ENCODE data around the gene SETX.

- TF ChIP-seq CTCF (conservative IDR thresholded peaks at IDR 0.05; ENCODE audit: low read depth, low read length) (peak; percentile 31; the same call in 1 of the 2 replicates), EZH2 (IDR thresholded peaks at IDR 0.05; ENCODE audit: low read length, unreplicated experiment) (no peak), EZH2phosphoT487 (IDR thresholded peaks at IDR 0.05; ENCODE audit: borderline replicate concordance, low read length) (no peak)
Observed at GRCh38 chr9:132236662-132237311, 118.0 kb downstream of the SETX start.
